H9 (cell line): ENCODE measurements around the gene DNAJC15. TPM values are rescaled to one million over a fixed set of nuclear protein-coding genes. Genes with fewer than 3 reads are reported as not detected.

Experiments
- DNase-seq: peaks from one replicate; pipeline ENCODE4 v3.0.0-alpha.2; 2017
- H2AFZ ChIP-seq: one replicate; pipeline ENCODE4 v1.6.1; 2013; ENCODE audit warnings: mild to moderate bottlenecking, low read length, control low read depth, moderate library complexity
- H2AK5ac ChIP-seq: 2 replicates; pipeline ENCODE4 v1.6.1; 2013; ENCODE audit warnings: low read length, control low read depth, mixed read lengths; ENCODE audit not compliant: insufficient read length
- H2BK120ac ChIP-seq: one replicate; pipeline ENCODE4 v1.6.1; 2013; ENCODE audit warnings: low read depth, mild to moderate bottlenecking, low read length, control low read depth, inconsistent platforms; ENCODE audit not compliant: poor library complexity, severe bottlenecking
- H2BK12ac ChIP-seq: 2 replicates; pipeline ENCODE4 v1.6.1; 2013; ENCODE audit warnings: low read length, control low read depth, mixed read lengths, low read depth; ENCODE audit not compliant: insufficient read length
- H2BK15ac ChIP-seq: 2 replicates; pipeline ENCODE4 v1.6.1; 2013; ENCODE audit warnings: low read depth, low read length, control low read depth
- H2BK20ac ChIP-seq: one replicate; pipeline ENCODE4 v1.6.1; 2013; ENCODE audit warnings: low read depth, mild to moderate bottlenecking, low read length, control low read depth, inconsistent platforms; ENCODE audit not compliant: poor library complexity, severe bottlenecking
- H2BK5ac ChIP-seq: 2 replicates; pipeline ENCODE4 v1.6.1; 2013; ENCODE audit warnings: low read length, control low read depth, mixed read lengths; ENCODE audit not compliant: insufficient read length
- H3K14ac ChIP-seq: 2 replicates; pipeline ENCODE4 v1.6.1; 2013; ENCODE audit warnings: low read length, control low read depth; ENCODE audit not compliant: insufficient read depth
- H3K18ac ChIP-seq: 2 replicates; pipeline ENCODE4 v1.6.1; 2013; ENCODE audit warnings: low read depth, mild to moderate bottlenecking, mixed read lengths, low read length, control low read depth; ENCODE audit not compliant: insufficient read length
- H3K23ac ChIP-seq: 2 replicates; pipeline ENCODE4 v1.6.1; 2013; ENCODE audit warnings: low read length, control low read depth, mixed read lengths, low read depth; ENCODE audit not compliant: insufficient read length
- H3K23me2 ChIP-seq: 2 replicates; pipeline ENCODE4 v1.6.1; 2013; ENCODE audit warnings: low read depth, mild to moderate bottlenecking, mixed read lengths, low read length, control low read depth; ENCODE audit not compliant: insufficient read length, poor library complexity, severe bottlenecking
- H3K27ac ChIP-seq: 2 replicates; pipeline ENCODE4 v1.5.1; 2013; ENCODE audit warnings: low read length, control low read depth, mixed read lengths, low read depth; ENCODE audit not compliant: insufficient read length
- H3K27me3 ChIP-seq: 2 replicates; pipeline ENCODE4 v1.6.1; 2013; ENCODE audit warnings: low read length, control low read depth, inconsistent platforms; ENCODE audit not compliant: insufficient read depth
- H3K4ac ChIP-seq: 2 replicates; pipeline ENCODE4 v1.6.1; 2013; ENCODE audit warnings: low read depth, mild to moderate bottlenecking, control low read depth, inconsistent platforms, low read length, moderate library complexity
- H3K4me1 ChIP-seq: 2 replicates; pipeline ENCODE4 v1.6.1; 2013; ENCODE audit warnings: low read length, control low read depth, inconsistent platforms; ENCODE audit not compliant: insufficient read depth
- H3K4me2 ChIP-seq: 2 replicates; pipeline ENCODE4 v1.6.1; 2013; ENCODE audit warnings: low read length, control low read depth, mixed read lengths; ENCODE audit not compliant: insufficient read length, insufficient read depth
- H3K56ac ChIP-seq: 2 replicates; pipeline ENCODE4 v1.6.1; 2013; ENCODE audit warnings: low read depth, mild to moderate bottlenecking, mixed read lengths, low read length, control low read depth; ENCODE audit not compliant: insufficient read length
- H3K79me1 ChIP-seq: 2 replicates; pipeline ENCODE4 v1.6.1; 2013; ENCODE audit warnings: low read depth, mild to moderate bottlenecking, moderate library complexity, low read length, control low read depth, inconsistent platforms; ENCODE audit not compliant: insufficient read depth, poor library complexity, severe bottlenecking
- H3K79me2 ChIP-seq: 2 replicates; pipeline ENCODE4 v1.6.1; 2013; ENCODE audit warnings: low read length, control low read depth, inconsistent platforms; ENCODE audit not compliant: insufficient read depth
- H3K9ac ChIP-seq: 2 replicates; pipeline ENCODE4 v1.6.1; 2013; ENCODE audit warnings: low read length, control low read depth, mixed read lengths; ENCODE audit not compliant: insufficient read length; ENCODE audit errors: extremely low read depth
- H3K9me3 ChIP-seq: one replicate; pipeline ENCODE4 v1.6.1; 2013; ENCODE audit warnings: low read depth, low read length, inconsistent platforms; ENCODE audit not compliant: control insufficient read depth
- H3T11ph ChIP-seq: one replicate; pipeline ENCODE4 v1.6.1; 2013; ENCODE audit warnings: mild to moderate bottlenecking, low read length, control low read depth, inconsistent platforms
- H4K20me1 ChIP-seq: one replicate; pipeline ENCODE4 v1.6.1; 2013; ENCODE audit not compliant: control insufficient read depth, insufficient read length, insufficient read depth
- H4K5ac ChIP-seq: 2 replicates; pipeline ENCODE4 v1.6.1; 2013; ENCODE audit warnings: low read depth, mild to moderate bottlenecking, mixed read lengths, low read length, control low read depth; ENCODE audit not compliant: insufficient read length
- H4K8ac ChIP-seq: replicated peaks from 2 replicates; pipeline ENCODE4 v1.6.1; 2013; ENCODE audit warnings: low read length, control low read depth, mixed read lengths, low read depth; ENCODE audit not compliant: insufficient read length
- H4K91ac ChIP-seq: 2 replicates; pipeline ENCODE4 v1.6.1; 2013; ENCODE audit warnings: low read depth, mild to moderate bottlenecking, moderate library complexity, mixed read lengths, low read length, control low read depth; ENCODE audit not compliant: insufficient read length
- H3K27ac Mint-ChIP-seq, 3 experiments: 2 replicates in 2 of 3; 3 replicates in 1 of 3; pipeline ENCODE4 v1.8.0; 2020 to 2021; ENCODE audit warnings: mixed read lengths in 3 of 3, mild to moderate bottlenecking in 1 of 3, moderate library complexity in 1 of 3
- H3K27me3 Mint-ChIP-seq: 2 replicates; pipeline ENCODE4 v1.8.0; 2021; ENCODE audit warnings: low read depth, mild to moderate bottlenecking, moderate library complexity, mixed read lengths
- H3K36me3 Mint-ChIP-seq, 3 experiments: 2 replicates in 2 of 3; 3 replicates in 1 of 3; pipeline ENCODE4 v1.8.0; 2020 to 2021; ENCODE audit warnings: low read depth in 3 of 3, mixed read lengths in 3 of 3; ENCODE audit not compliant: insufficient read depth in 1 of 3
- H3K4me1 Mint-ChIP-seq, 2 experiments: 2 replicates each; pipeline ENCODE4 v1.8.0; 2020; ENCODE audit warnings: mixed read lengths in 2 of 2
- H3K4me3 Mint-ChIP-seq, 2 experiments: 2 replicates in 1 of 2; 3 replicates in 1 of 2; pipeline ENCODE4 v1.8.0; 2020 to 2021; ENCODE audit warnings: mild to moderate bottlenecking in 2 of 2, mixed read lengths in 2 of 2, moderate library complexity in 1 of 2
- H3K9me3 Mint-ChIP-seq, 2 experiments: 2 replicates in 1 of 2; 3 replicates in 1 of 2; pipeline ENCODE4 v1.8.0; 2020; ENCODE audit warnings: mild to moderate bottlenecking in 2 of 2, mixed read lengths in 2 of 2, moderate library complexity in 1 of 2
- CTCF ChIP-seq: fragments of 200-600 bp; sonication (generic); conservative IDR thresholded peaks from 3 replicates; pipeline ENCODE4 v1.8.0; 2021; ENCODE audit warnings: antibody characterized with exemption, mild to moderate bottlenecking
- WGBS: extraction: QIAGEN DNeasy Blood & Tissue Kit; methylation state at CpG from one replicate; pipeline ENCODE4 v1.1.7; 2013; ENCODE audit warnings: missing lambda C conversion rate, low lambda C conversion rate, mixed read lengths; ENCODE audit not compliant: insufficient read length; ENCODE audit errors: extremely low coverage; 5-methylcytosine and 5-hydroxymethylcytosine counted together
- total RNA-seq: library from RNA; stranded (reverse); gene quantifications from 2 replicates; pipeline ENCODE4 v1.2.1, GENCODE V29; 2021

The DNAJC15 gene
- total RNA-seq, 1 experiment from 2014 or later: 13.4 TPM

DNA sequence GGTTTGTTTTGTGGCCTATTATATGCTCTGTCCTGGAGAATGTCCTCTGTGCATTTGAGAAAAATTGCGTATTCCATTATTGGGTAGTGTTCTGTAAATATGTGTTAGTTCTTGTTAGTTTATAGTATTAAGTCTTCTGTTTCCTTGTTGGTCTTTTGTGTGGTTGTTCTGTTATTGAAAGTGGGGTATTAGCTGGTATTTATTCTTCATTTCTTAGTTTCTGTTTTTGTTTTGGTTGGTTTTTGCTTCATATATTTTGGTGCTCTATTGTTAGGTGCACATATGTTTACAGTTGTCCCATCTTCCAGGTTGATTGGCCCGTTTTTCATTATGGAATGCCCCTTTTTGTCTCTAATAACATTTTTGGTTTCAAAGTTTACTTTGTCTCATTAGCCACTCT, 77.3 kb downstream of the DNAJC15 start:
- Histone ChIP-seq H4K8ac (no peak overlapping the region), H3K79me1 (no peaks in the 10 kb centered on the region), H3K56ac (no peak overlapping the region), H2AFZ (no peak overlapping the region), H3K27me3 (no peaks in the 10 kb centered on the region), H2AK5ac (no peak overlapping the region), H2BK15ac (no peak overlapping the region), H3K14ac (no peak overlapping the region), H3K9ac (no peak overlapping the region), H3K23me2 (no peaks in the 10 kb centered on the region), H4K5ac (no peak overlapping the region), H2BK12ac (no peak overlapping the region), H3K79me2 (no peaks in the 10 kb centered on the region), H2BK120ac (no peak overlapping the region), H3T11ph (no peak overlapping the region), H2BK5ac (no peak overlapping the region), H2BK20ac (no peak overlapping the region), H3K4me2 (no peak overlapping the region), H3K18ac (no peak overlapping the region), H4K91ac (no peak overlapping the region), H3K4me1 (no peaks in the 10 kb centered on the region), H3K9me3 (no peaks in the 10 kb centered on the region), H3K23ac (no peak overlapping the region), H3K27ac (no peak overlapping the region), H3K4ac (no peak overlapping the region), H4K20me1 (no peaks in the 10 kb centered on the region)
- Mint-ChIP-seq H3K9me3 (no peaks in the 10 kb centered on the region), H3K27me3 (no peaks in the 10 kb centered on the region), H3K4me3 (no peak overlapping the region), H3K4me1 (peaks cover 2 to 4% of the 10 kb centered on the region in 2 experiments; a peak in 2 of 4 replicates), H3K27ac (no peak overlapping the region), H3K36me3 (no peaks in the 10 kb centered on the region; a peak in 1 of 7 replicates)
- DNase-seq: no peak
- no peak for TF ChIP-seq CTCF
- no CpG with 5 or more reads among the region's 2 CpGs for WGBS
